ENCODE measurements around the gene EIF3D. TPM values are rescaled to one million over a fixed set of nuclear protein-coding genes. Genes with fewer than 3 reads are reported as not detected.

EIF3D gene
- total and polyA plus RNA-seq, 2 of the 13 experiments (the other 11 are each of a cell fraction or from before 2014, with no cell fraction given): 118 to 274 TPM

DNA sequence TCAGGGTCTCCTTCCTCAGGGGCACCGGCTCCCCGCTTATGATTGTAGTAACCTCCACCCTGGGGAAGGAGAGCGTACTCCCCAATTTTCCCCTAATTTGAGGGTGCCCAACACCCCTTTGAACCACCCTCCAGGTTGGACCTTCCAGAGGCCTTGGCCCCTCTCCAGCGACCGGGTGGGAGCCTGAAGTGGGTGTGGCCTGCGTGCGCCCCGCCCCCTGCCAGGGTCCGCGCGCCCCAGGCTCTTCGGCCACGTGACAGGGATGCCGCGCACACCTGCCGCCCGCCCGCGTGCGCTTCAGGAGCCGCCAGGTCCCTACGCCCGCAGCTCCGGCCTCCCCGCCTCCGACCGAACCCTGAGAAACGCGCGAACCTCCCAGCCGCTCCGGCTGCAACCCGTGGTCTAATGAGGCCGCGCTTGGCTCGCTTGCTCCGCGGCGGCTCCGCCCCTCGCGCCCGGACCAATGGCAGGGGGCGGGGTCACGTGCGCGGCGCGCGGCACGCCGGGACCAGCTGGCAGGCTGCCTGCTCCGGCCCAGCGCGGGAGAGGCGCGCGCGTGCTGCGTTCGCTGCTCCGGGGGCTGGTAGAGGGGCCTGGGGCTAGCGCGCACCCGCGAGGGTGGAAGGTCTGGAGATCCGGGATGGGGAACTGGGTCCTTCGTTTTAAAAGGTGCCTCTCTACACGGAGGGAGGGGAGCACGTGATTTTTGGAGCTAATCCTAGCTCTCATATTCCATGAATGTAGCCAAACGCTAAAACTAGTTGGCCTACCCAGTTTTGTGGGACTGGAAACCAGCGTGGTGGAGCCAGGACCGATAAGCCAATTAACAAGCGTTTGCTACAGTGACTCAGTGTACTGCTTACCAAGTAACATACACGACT lies 22.1 kb downstream of the EIF3D start, which contains the start of gene FOXRED2 (continued):
- TF ChIP-seq U2AF2 (IDR thresholded peaks at IDR 0.05; ENCODE audit: low read depth, low read length): 0 out of 2 replicates have a peak, but pooled peaks have one; percentile 48
- peak; percentile 74 for TF ChIP-seq GLI4 (CRISPR knock-in tag; IDR thresholded peaks at IDR 0.05; ENCODE audit: borderline replicate concordance)
- TF ChIP-seq ZNF280B (CRISPR knock-in tag; IDR thresholded peaks at IDR 0.05; ENCODE audit: borderline replicate concordance): peak; percentile 98
- no peak for TF ChIP-seq ETV5 (CRISPR knock-in tag; IDR thresholded peaks at IDR 0.05; ENCODE audit: borderline replicate concordance)
- TF ChIP-seq, protein P1, sequence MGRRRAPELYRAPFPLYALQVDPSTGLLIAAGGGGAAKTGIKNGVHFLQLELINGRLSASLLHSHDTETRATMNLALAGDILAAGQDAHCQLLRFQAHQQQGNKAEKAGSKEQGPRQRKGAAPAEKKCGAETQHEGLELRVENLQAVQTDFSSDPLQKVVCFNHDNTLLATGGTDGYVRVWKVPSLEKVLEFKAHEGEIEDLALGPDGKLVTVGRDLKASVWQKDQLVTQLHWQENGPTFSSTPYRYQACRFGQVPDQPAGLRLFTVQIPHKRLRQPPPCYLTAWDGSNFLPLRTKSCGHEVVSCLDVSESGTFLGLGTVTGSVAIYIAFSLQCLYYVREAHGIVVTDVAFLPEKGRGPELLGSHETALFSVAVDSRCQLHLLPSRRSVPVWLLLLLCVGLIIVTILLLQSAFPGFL (CRISPR knock-in tag; IDR thresholded peaks at IDR 0.05): no peak
- peak; percentile 69 for TF ChIP-seq CBFB (CRISPR knock-in tag; IDR thresholded peaks at IDR 0.05)
- TF ChIP-seq, protein P2, sequence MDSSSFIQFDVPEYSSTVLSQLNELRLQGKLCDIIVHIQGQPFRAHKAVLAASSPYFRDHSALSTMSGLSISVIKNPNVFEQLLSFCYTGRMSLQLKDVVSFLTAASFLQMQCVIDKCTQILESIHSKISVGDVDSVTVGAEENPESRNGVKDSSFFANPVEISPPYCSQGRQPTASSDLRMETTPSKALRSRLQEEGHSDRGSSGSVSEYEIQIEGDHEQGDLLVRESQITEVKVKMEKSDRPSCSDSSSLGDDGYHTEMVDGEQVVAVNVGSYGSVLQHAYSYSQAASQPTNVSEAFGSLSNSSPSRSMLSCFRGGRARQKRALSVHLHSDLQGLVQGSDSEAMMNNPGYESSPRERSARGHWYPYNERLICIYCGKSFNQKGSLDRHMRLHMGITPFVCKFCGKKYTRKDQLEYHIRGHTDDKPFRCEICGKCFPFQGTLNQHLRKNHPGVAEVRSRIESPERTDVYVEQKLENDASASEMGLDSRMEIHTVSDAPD (CRISPR knock-in tag; IDR thresholded peaks at IDR 0.05): peak; percentile 78; the same call in 1 of the 2 replicates
- TF ChIP-seq, protein P3, sequence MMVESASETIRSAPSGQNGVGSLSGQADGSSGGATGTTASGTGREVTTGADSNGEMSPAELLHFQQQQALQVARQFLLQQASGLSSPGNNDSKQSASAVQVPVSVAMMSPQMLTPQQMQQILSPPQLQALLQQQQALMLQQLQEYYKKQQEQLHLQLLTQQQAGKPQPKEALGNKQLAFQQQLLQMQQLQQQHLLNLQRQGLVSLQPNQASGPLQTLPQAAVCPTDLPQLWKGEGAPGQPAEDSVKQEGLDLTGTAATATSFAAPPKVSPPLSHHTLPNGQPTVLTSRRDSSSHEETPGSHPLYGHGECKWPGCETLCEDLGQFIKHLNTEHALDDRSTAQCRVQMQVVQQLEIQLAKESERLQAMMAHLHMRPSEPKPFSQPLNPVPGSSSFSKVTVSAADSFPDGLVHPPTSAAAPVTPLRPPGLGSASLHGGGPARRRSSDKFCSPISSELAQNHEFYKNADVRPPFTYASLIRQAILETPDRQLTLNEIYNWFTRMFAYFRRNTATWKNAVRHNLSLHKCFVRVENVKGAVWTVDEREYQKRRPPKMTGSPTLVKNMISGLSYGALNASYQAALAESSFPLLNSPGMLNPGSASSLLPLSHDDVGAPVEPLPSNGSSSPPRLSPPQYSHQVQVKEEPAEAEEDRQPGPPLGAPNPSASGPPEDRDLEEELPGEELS (CRISPR knock-in tag; IDR thresholded peaks at IDR 0.05): peak; percentile 47; the same call in 1 of the 2 replicates
- no peak for TF ChIP-seq ZBTB3 (CRISPR knock-in tag; IDR thresholded peaks at IDR 0.05; ENCODE audit: borderline replicate concordance, low read depth)
- TF ChIP-seq SMARCE1 (IDR thresholded peaks at IDR 0.05; ENCODE audit: borderline replicate concordance): no peak
- TF ChIP-seq PHF5A (CRISPR knock-in tag; IDR thresholded peaks at IDR 0.05; ENCODE audit: low read depth, unreplicated experiment): peak; percentile 58
- TF ChIP-seq KDM2A (CRISPR knock-in tag; IDR thresholded peaks at IDR 0.05; ENCODE audit: borderline replicate concordance, low read depth): peak; percentile 72; the same call in 1 of the 2 replicates
- TF ChIP-seq ZNF44 (CRISPR knock-in tag; IDR thresholded peaks at IDR 0.05): peak; percentile 85; the same call in 1 of the 2 replicates
- 0 out of 2 replicates have a peak, but pooled peaks have one; percentile 51 for TF ChIP-seq ZNF383 (CRISPR knock-in tag; IDR thresholded peaks at IDR 0.05; ENCODE audit: borderline replicate concordance)
- TF ChIP-seq, protein P4, sequence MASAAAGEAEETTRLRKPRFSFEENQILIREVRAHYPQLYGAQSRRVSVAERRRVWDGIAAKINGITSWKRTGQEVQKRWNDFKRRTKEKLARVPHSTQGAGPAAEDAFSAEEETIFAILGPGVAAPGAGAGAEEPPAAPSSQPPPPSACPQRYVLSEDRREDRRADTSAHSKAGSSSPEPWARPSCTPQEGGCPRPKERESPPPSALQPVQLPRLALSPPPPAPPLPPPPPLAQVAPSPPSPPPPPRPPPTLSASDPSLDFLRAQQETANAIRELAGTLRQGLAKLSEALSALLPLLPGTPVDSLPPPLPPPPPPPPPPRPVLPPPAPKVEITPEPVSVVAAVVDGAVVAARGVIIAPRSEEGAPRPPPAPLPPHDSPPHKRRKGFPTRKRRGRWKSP (CRISPR knock-in tag; IDR thresholded peaks at IDR 0.05): peak; percentile 91
- 0 out of 2 replicates have a peak, but pooled peaks have one; percentile 16 for TF ChIP-seq ZBTB25 (CRISPR knock-in tag; IDR thresholded peaks at IDR 0.05)
- TF ChIP-seq MAZ (IDR thresholded peaks at IDR 0.05; ENCODE audit: borderline replicate concordance, low read depth, low read length): peak; percentile 46; the same call in 1 of the 2 replicates
- TF ChIP-seq MAZ (CRISPR knock-in tag; IDR thresholded peaks at IDR 0.05; ENCODE audit: low read depth): peak; percentile 84
